HG03064 (cell line): ENCODE results near the gene MYOZ3.
A peak's percentile ranks its signal among the peaks of the same experiment; 100 is the strongest.

Experiments used
- ATAC-seq: cut with Tn5 transposase; IDR thresholded peaks from one replicate; pipeline ENCODE4 v1.9.1; 2021; ENCODE audit warnings: low read depth; ENCODE audit not compliant: unreplicated experiment

Gene MYOZ3

DNA sequence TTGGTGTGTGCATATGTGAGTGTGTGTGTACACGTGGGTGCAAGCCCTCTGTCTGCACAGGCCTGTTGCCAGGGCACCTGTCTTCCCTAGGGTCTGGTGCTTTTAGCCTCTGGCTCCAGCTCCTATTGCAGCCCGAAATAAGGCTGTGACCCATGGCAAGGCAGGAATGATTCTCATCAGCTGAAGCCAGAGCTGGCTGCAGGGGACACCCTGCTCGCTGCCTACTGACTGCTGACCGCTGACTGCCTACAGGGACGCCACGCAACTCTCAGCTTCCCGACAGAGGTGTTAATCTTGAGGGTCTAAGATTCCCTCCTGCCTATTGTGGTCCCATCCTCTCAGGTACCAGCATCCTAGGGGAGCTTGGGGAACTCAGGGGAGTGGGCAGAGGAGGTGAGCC is at the start of gene MYOZ3:
Gene MYOZ3, plus strand, starts transcription at position 166 of the 400 bp plus-strand sequence. CDS start 1,691 bp downstream, outside the sequence.
- ATAC-seq: no peak

DNA sequence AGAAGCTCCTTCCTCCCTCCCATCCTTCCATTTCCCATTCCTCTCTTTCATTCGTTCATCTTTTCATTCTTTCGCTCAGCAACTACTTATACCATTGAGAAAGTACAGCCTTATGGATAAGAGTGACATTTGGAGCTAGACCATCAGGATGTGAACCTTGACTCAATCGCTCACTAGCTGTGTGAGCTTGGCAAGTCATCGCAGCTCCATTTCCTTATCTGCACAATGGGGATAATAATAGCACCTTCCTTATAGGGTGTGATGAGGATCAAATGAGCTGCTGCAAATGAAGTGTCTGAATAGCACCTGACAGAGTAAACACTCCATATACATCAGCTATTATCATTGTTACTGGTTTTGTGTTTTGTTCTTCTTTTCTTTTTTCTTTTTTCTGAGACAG is 48.6 kb upstream of the MYOZ3 start:
- no peak for ATAC-seq

- no peak for ATAC-seq
Observed at GRCh38 chr5:150612905-150613670, 48.0 kb upstream of the MYOZ3 start.

GRCh38 chr5:150613991-150614660 is 46.9 kb upstream of the MYOZ3 start:
- ATAC-seq: no peak

DNA sequence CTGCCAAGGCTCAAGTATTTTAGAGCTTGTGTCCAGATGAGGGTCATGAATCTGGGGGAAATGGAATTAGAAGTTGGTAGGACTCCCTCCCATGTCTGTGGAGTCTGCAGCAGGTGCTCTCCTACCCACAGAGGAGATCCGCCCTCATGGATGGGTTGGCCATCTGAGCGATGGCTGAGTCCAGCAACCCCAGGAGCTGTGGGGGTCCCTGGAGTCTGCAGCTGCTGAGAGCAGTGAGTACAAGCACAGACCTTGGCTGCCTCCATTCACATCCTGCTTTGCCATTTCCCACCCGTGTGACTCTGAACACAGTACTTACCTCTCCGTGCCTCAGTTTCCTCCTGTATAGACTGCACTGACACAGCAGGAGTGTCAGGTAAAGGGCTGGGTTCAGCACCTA is 46.4 kb upstream of the MYOZ3 start:
- no peak for ATAC-seq

DNA sequence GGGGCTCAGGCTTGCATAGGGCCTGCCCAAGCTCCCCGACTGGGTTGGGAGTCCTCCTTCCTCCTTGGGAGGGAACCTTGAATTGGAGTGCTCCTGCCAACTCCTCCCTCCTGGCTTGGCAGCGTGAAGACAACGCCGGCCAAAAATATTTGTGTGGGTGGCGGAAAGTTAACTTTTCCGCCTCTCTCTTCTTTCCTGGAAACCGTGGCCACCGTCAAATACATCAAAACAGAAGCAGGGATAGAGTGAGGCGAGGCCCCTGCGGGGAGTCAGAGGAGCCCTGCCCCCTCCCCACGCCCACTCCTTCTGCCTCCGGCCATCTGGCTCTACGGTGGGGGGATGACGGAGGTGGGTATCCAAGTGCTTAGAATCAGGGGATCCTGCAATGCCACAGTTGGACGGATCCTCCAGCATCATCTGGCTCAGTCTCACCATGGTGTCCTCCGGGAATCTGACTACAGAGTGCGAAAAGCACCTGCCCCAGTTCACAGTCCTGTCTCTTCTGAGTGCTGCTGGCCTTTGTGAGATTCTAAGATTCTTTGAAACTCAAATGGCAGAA is 45.8 kb upstream of the MYOZ3 start:
- ATAC-seq: no peak

DNA sequence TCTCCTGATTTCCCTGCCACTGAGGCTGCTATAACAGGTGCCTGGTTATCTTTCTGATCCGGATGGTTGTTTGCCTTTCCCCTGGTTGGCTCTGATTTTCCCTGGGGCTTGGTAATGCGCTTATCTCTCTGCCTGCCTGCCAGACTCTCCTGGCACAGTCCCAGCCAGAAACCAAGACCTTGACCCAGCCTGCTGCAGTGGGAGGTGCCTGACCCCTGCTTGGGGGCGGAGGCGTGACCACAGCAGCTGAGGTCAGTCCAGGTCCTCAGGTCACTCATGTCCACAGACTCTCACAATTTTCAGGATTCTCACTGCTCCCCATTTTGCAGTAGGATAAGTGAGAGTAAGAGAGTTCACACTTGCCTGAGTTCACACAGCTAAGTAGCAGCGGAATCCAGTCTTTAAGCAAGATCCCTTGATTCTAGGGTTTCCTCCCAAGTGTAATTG is 45.0 kb upstream of the MYOZ3 start:
- ATAC-seq: no peak

- ATAC-seq: no peak
Observed at GRCh38 chr5:150616506-150616905, 44.5 kb upstream of the MYOZ3 start.

DNA sequence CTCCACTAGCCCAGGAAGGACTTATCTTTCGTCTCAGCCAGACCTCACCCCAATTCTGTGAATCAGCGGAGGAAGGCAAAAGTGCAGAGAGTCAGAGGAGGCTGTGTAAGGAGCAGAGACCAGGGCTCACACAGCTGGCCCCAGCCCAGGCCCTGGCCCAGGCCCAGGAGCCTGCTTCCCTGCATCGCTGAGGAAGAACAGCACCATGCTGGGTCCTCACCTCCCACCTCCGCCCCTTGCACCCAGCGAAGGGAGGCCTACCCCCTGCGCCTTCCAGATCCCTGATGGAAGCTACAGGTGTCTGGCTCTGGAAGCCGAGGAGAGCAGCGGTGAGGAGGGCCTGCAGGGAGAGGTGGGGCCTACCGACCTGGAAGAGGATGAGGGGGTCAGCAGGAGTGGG is 42.9 kb upstream of the MYOZ3 start:
- ATAC-seq: no peak

GRCh38 chr5:150618588-150619281 is 42.3 kb upstream of the MYOZ3 start:
- ATAC-seq: no peak

DNA sequence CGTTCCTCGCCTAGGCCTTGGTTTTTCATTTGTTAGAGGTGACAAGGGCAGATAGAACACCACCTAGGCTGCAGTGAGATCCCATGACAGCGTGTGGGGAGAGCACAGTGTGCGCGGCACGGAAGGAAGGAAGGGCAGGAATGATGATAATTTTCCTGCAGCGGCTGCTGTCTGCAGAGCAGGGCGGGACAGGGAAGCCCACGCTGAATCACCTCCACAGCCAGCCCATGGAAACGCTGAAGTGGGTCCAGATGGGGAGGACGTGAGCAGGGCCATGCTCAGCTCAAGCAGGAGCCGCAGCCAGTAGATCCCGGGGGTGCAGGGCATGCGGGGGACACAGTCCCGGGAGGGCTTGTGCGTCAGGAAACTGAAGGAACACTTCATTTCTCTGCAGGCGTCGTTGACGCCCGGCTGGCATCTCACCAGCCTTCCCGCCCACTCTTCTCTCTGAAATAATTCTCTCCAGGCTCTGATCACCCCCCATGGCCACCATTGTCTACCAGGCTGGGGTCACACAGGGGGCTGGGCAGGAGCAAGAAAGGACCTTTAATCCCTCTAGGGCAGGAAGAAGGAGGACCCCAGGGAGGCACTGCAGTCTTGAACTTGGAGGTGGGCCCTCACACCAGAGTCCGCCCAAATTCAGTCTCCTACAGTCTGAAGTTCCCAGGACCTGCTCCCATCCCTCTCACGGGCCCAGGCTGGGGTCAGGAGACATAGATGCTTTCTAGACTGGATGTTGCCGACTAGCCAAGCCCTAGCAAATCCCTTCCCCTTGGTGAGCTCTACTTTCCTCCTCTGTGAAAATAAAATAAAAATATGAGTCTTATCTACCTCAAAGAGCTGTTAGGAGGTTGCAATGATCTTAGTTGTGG is 41.5 kb upstream of the MYOZ3 start:
- ATAC-seq: no peak

DNA sequence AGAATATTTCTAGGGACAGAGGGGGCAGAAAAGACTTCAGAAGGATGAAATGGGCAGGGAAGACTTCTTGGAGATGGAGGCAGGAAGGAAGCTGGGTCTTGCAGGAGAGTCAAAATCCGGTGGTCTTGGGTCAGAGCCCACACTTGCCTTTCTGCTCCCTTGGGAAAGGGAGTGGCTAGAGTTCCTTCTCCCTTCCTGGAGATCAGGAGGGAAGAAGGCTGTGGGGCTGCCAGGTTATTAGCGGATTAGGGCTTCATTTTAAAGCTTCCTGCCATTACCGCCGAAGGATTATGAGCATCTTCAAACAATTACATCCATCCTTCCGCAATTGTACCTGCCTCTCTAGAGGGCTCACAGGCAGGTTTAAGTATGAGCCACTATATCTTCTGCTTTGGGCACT is 39.8 kb upstream of the MYOZ3 start:
- no peak for ATAC-seq

DNA sequence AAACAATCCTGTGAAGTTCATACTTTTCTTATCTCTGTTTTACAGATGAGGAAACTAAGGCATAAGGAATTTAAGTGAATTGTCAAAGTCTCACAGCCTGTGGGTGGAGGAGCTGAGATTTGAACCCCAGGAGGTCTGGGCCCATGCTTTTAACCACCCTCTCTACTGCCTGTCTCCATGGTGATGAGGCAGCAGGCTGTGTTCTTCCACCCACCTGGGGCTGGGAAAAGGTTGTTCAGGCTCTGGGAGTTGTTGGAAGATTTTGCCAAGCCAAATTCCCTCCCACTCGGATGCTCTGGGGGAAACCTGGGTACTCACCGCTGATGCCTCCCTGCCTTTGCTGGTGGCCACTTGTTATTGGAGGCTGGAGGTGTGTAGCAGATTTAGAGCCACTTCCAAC is 38.9 kb upstream of the MYOZ3 start:
- no peak for ATAC-seq

- ATAC-seq: no peak
Observed at GRCh38 chr5:150623152-150623877, 37.7 kb upstream of the MYOZ3 start.

GRCh38 chr5:150623878-150624216 is 37.2 kb upstream of the MYOZ3 start:
- no peak for ATAC-seq

GRCh38 chr5:150624334-150625163 is 36.5 kb upstream of the MYOZ3 start:
- no peak for ATAC-seq

- ATAC-seq: no peak
Observed at GRCh38 chr5:150625164-150625535, 35.9 kb upstream of the MYOZ3 start.

DNA sequence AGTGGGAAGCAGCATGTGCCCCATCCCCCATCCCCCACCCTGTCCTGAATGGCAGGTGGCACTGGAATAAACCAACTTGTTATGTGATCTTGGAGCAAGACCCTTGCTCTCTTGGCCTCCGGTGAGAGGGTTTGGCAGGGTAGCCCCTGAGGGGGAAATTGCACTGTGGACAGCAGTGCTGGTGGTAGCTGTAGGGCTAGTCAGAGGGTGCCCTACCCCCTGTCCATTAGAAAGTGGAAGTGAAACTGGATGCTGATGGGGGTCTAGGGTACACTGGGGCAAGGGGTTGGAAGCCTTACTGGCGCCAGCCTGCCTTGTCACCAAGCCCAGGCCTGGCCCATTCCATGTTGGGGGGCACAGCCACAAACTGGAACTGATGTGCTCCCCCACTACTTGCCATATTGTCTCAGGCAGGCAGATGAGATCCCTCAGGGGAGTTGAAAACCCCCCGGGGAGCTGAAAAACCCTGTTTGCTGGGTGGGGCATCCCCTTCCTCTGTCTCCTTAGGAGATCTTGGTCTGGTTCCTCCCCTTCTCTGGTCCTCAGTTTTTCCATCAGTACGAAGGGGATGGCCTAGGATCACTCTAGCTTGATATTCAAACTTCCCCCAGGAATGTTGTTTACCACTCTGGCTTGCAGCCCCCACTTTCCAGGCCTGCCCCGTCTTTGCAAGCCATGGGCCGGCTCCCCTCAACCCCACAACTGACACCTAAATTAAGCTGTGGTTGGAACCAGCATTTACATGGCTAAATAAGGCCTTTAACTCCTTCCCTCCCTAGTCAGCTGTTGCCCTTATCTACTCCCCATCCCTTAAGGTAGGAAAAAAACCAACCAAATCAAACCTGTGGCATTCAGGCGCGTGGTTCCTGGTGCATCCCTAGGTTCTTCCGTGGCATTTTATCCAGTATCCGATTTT is 35.0 kb upstream of the MYOZ3 start:
- peak; percentile 46 for ATAC-seq
